C1 segment of cervical spinal cord (tissue), 14 donors: Measurements from ENCODE around the gene VRK3.
"Not testable (repeated sequence)": the region's sequence is repeated elsewhere in the genome, so short reads cannot be mapped to it uniquely, and the experiment has no call there.

Experiments
- DNase-seq, 14 donors: peaks; one replicate each; lab custom pipeline; 2025; lab: John Stamatoyannopoulos, UW

Gene VRK3

GRCh38 chr19:49957262-49957915 lies 67.8 kb downstream of the VRK3 start:
- DNase-seq, result no peak

GRCh38 chr19:49956115-49956495 lies 69.1 kb downstream of the VRK3 start:
- DNase-seq, result no peak

- no peak for DNase-seq
Measured at GRCh38 chr19:49954933-49955332, 70.2 kb downstream of the VRK3 start.

- DNase-seq, result no peak
Measured at GRCh38 chr19:49954092-49954829, 70.9 kb downstream of the VRK3 start.

GRCh38 chr19:49953416-49953815 lies 71.8 kb downstream of the VRK3 start:
- no peak for DNase-seq

- DNase-seq, result no peak
Measured at GRCh38 chr19:49952906-49953305, 72.3 kb downstream of the VRK3 start.

- no peak for DNase-seq
Measured at GRCh38 chr19:49952479-49952836, 72.7 kb downstream of the VRK3 start.

GRCh38 chr19:49951806-49952478 lies 73.2 kb downstream of the VRK3 start:
- no peak for DNase-seq

GRCh38 chr19:49950956-49951526 lies 74.1 kb downstream of the VRK3 start:
- no peak for DNase-seq

GRCh38 chr19:49950590-49950948 lies 74.6 kb downstream of the VRK3 start:
- DNase-seq, result no peak

GRCh38 chr19:49949742-49950589 lies 75.2 kb downstream of the VRK3 start:
- no peak for DNase-seq

GRCh38 chr19:49946415-49946814 lies 78.8 kb downstream of the VRK3 start:
- no peak for DNase-seq

GRCh38 chr19:49944567-49944966 lies 80.6 kb downstream of the VRK3 start:
- DNase-seq, result not testable (repeated sequence)

- DNase-seq, result no peak
Measured at GRCh38 chr19:49940482-49940791, 84.7 kb downstream of the VRK3 start.

- no peak for DNase-seq
Measured at GRCh38 chr19:49939721-49940481, 85.3 kb downstream of the VRK3 start.

- no peak for DNase-seq
Measured at GRCh38 chr19:49938662-49939061, 86.5 kb downstream of the VRK3 start.

GRCh38 chr19:49937750-49938381 lies 87.3 kb downstream of the VRK3 start:
- DNase-seq, result peak; percentile 7 to 79 (median 35)

- DNase-seq, result no peak
Measured at GRCh38 chr19:49936549-49936948, 88.6 kb downstream of the VRK3 start.

- DNase-seq, result no peak
Measured at GRCh38 chr19:49933643-49934042, 91.5 kb downstream of the VRK3 start.

- no peak for DNase-seq
Measured at GRCh38 chr19:49932731-49933131, 92.4 kb downstream of the VRK3 start.

- no peak for DNase-seq
Measured at GRCh38 chr19:49932041-49932451, 93.1 kb downstream of the VRK3 start.
